Stimulated activated CD8-positive, alpha-beta memory T cell treated with anti-CD3 and anti-CD28 coated beads, Interleukin-4, amount 100 ng/mL, for 1 hour (primary cell): Measurements from ENCODE around the gene CTNND1.
"Not testable (repeated sequence)": the region's sequence is repeated elsewhere in the genome, so short reads cannot be mapped to it uniquely, and the experiment has no call there.

Experiments used
- DNase-seq, 2 donors: peaks; one replicate each; pipeline ENCODE4 v3.0.0-alpha.2; 2020; ENCODE audit warnings: low read depth in 2 of 2, low spot score in 1 of 2

The CTNND1 gene

GRCh38 chr11:57761301-57762234 is at the start of gene CTNND1:
Gene CTNND1, plus strand, starts transcription at chr11:57761802. Its CDS starts 29,677 bp downstream, at chr11:57791479.
- no peak for DNase-seq

GRCh38 chr11:57712256-57713150 is 49.1 kb upstream of the CTNND1 start, which contains the start of gene TMX2:
Gene TMX2, plus strand, starts transcription at chr11:57712593. Its CDS starts 26 bp downstream, at chr11:57712619.
- DNase-seq = peak; percentile 62 to 82

- DNase-seq = no peak
Observed at GRCh38 chr11:57713835-57714234, 47.8 kb upstream of the CTNND1 start.

GRCh38 chr11:57716726-57717125 is 44.9 kb upstream of the CTNND1 start:
- DNase-seq = not testable (repeated sequence)

GRCh38 chr11:57727185-57727584 is 34.4 kb upstream of the CTNND1 start:
- DNase-seq = no peak

- DNase-seq = no peak
Observed at GRCh38 chr11:57728829-57729228, 32.8 kb upstream of the CTNND1 start.

- DNase-seq = no peak
Observed at GRCh38 chr11:57729479-57729878, 32.1 kb upstream of the CTNND1 start.

GRCh38 chr11:57732661-57733060 is 28.9 kb upstream of the CTNND1 start:
- no peak for DNase-seq

- DNase-seq = no peak
Observed at GRCh38 chr11:57735619-57736298, 25.8 kb upstream of the CTNND1 start.

GRCh38 chr11:57741132-57742086 is 20.2 kb upstream of the CTNND1 start, which contains the start of gene SELENOH:
Gene SELENOH, plus strand, starts transcription at chr11:57741491. Its CDS starts 105 bp downstream, at chr11:57741596.
- DNase-seq = peak; percentile 70 to 83

GRCh38 chr11:57742087-57742452 is 19.5 kb upstream of the CTNND1 start:
- DNase-seq = no peak

- DNase-seq = no peak
Observed at GRCh38 chr11:57744357-57744756, 17.2 kb upstream of the CTNND1 start.

GRCh38 chr11:57745206-57745605 is 16.4 kb upstream of the CTNND1 start:
- no peak for DNase-seq

GRCh38 chr11:57746920-57747319 is 14.7 kb upstream of the CTNND1 start:
- no peak for DNase-seq

GRCh38 chr11:57751176-57751575 is 10.4 kb upstream of the CTNND1 start:
- no peak for DNase-seq

- DNase-seq = no peak
Observed at GRCh38 chr11:57751676-57752253, 9.8 kb upstream of the CTNND1 start, which contains the start of gene BTBD18. Gene BTBD18, minus strand, starts transcription at chr11:57751819. Its CDS starts 631 bp downstream, at chr11:57751188.

GRCh38 chr11:57752954-57753353 is 8.6 kb upstream of the CTNND1 start:
- no peak for DNase-seq

GRCh38 chr11:57758174-57758573 is 3.4 kb upstream of the CTNND1 start:
- no peak for DNase-seq

- DNase-seq = no peak
Observed at GRCh38 chr11:57762235-57762861, 746 bp downstream of the CTNND1 start.
